GM04504 (cell line): ENCODE data around the gene ARSK.

Source experiments
- DNase-seq: peaks from one replicate; pipeline ENCODE4 v3.0.0-alpha.2; 2012; ENCODE audit warnings: low read depth

ARSK gene

GRCh38 chr5:95564450-95564849 lies 9.5 kb downstream of the ARSK start:
- no peak for DNase-seq

GRCh38 chr5:95565280-95565920 lies 10.5 kb downstream of the ARSK start:
- DNase-seq, result peak; percentile 4

- no peak for DNase-seq
Observed at GRCh38 chr5:95572016-95572415, 17.1 kb downstream of the ARSK start.

GRCh38 chr5:95581576-95581975 lies 26.7 kb downstream of the ARSK start:
- no peak for DNase-seq

- no peak for DNase-seq
Observed at GRCh38 chr5:95583992-95584391, 29.1 kb downstream of the ARSK start.

- DNase-seq, result no peak
Observed at GRCh38 chr5:95590880-95591279, 36.0 kb downstream of the ARSK start.

- peak; percentile 43 for DNase-seq
Observed at GRCh38 chr5:95591490-95591901, 36.6 kb downstream of the ARSK start.

- no peak for DNase-seq
Observed at GRCh38 chr5:95595289-95595931, 40.5 kb downstream of the ARSK start.

GRCh38 chr5:95599252-95599651 lies 44.4 kb downstream of the ARSK start:
- DNase-seq, result no peak

- no peak for DNase-seq
Observed at GRCh38 chr5:95600557-95600956, 45.7 kb downstream of the ARSK start.

GRCh38 chr5:95605786-95606185 lies 50.9 kb downstream of the ARSK start:
- no peak for DNase-seq

GRCh38 chr5:95606419-95606818 lies 51.5 kb downstream of the ARSK start:
- DNase-seq, result no peak

- DNase-seq, result no peak
Observed at GRCh38 chr5:95609711-95610110, 54.8 kb downstream of the ARSK start.

- DNase-seq, result no peak
Observed at GRCh38 chr5:95610546-95610945, 55.6 kb downstream of the ARSK start.

- DNase-seq, result no peak
Observed at GRCh38 chr5:95611396-95611795, 56.5 kb downstream of the ARSK start.

- no peak for DNase-seq
Observed at GRCh38 chr5:95613514-95613913, 58.6 kb downstream of the ARSK start.

- DNase-seq, result no peak
Observed at GRCh38 chr5:95615164-95615467, 60.2 kb downstream of the ARSK start.

GRCh38 chr5:95617057-95617456 lies 62.2 kb downstream of the ARSK start:
- DNase-seq, result no peak

- no peak for DNase-seq
Observed at GRCh38 chr5:95619096-95619495, 64.2 kb downstream of the ARSK start.

GRCh38 chr5:95619514-95620029 lies 64.7 kb downstream of the ARSK start:
- DNase-seq, result no peak

- DNase-seq, result no peak
Observed at GRCh38 chr5:95620030-95620869, 65.3 kb downstream of the ARSK start, which contains the start of gene GPR150. Gene GPR150 (plus strand): TSS chr5:95620087. CDS start chr5:95620276, 189 bp downstream.

GRCh38 chr5:95620870-95621838 lies 66.3 kb downstream of the ARSK start:
- no peak for DNase-seq
